CD4-positive, alpha-beta T cell (primary cell): ENCODE data around the gene COL4A2. TPM values are rescaled to one million over a fixed set of nuclear protein-coding genes. Genes with fewer than 3 reads are reported as not detected.

Experiments
- ATAC-seq: fragments of 200-7000 bp; cut with Tn5 transposase; one replicate; pipeline ENCODE4 v1.10.0; 2022; ENCODE audit warnings: mild to moderate bottlenecking; ENCODE audit not compliant: poor library complexity
- CTCF ChIA-PET: fragments of 350-600 bp; sonication (Branson Sonifier 250); formaldehyde crosslinking; loops from one replicate; lab custom pipeline; 2021; ENCODE audit warnings: antibody characterized with exemption, inconsistent platforms; lab: Charles Lee
- POLR2A ChIA-PET: fragments of 350-600 bp; sonication (Branson Sonifier 250); formaldehyde crosslinking; loops from one replicate; lab custom pipeline; 2021; ENCODE audit warnings: antibody characterized with exemption, inconsistent platforms; lab: Charles Lee
- DNase-seq, 14 experiments: peaks; one replicate each; pipeline ENCODE4 v3.0.0-alpha.2; 2013 to 2020; ENCODE audit warnings: mixed read lengths in 2 of 14
- H3K27ac ChIP-seq, 2 donors: one replicate each; pipeline versions ENCODE4 v1.5.1 to v1.7.0; 2013; ENCODE audit warnings: low read length in 2 of 2, low read depth in 1 of 2, mild to moderate bottlenecking in 1 of 2
- H3K27me3 ChIP-seq, 2 experiments: 1 replicate in 1 of 2; 2 replicates in 1 of 2; pipeline versions ENCODE4 v1.6.1 to v1.7.0; 2013; ENCODE audit warnings: low read length in 2 of 2, control low read depth in 1 of 2, mild to moderate bottlenecking in 1 of 2, moderate library complexity in 1 of 2; ENCODE audit not compliant: insufficient read depth in 2 of 2, control insufficient read depth in 1 of 2
- H3K36me3 ChIP-seq: one replicate; pipeline ENCODE4 v1.6.1; 2013; ENCODE audit warnings: low read length, control low read depth; ENCODE audit not compliant: insufficient read depth
- H3K4me1 ChIP-seq: one replicate; pipeline ENCODE4 v1.6.1; 2013; ENCODE audit warnings: low read length, control low read depth; ENCODE audit not compliant: insufficient read depth
- H3K4me3 ChIP-seq: one replicate; pipeline ENCODE4 v1.5.1; 2013; ENCODE audit warnings: mild to moderate bottlenecking, low read length, moderate library complexity
- H3K9me3 ChIP-seq, 2 experiments: 1 replicate in 1 of 2; 2 replicates in 1 of 2; pipeline versions ENCODE4 v1.6.1 to v1.7.0; 2013; ENCODE audit warnings: low read length in 2 of 2, mild to moderate bottlenecking in 2 of 2, control low read depth in 1 of 2, moderate library complexity in 1 of 2; ENCODE audit not compliant: control insufficient read depth in 1 of 2, insufficient read depth in 1 of 2
- H3K27ac Mint-ChIP-seq: one replicate; pipeline ENCODE4 v1.8.0; 2020; ENCODE audit warnings: mixed read lengths
- H3K27me3 Mint-ChIP-seq: one replicate; pipeline ENCODE4 v1.8.0; 2021; ENCODE audit warnings: mixed read lengths
- H3K36me3 Mint-ChIP-seq: one replicate; pipeline ENCODE4 v1.8.0; 2021; ENCODE audit warnings: low read depth, mixed read lengths
- H3K4me1 Mint-ChIP-seq: one replicate; pipeline ENCODE4 v1.8.0; 2021; ENCODE audit warnings: low read depth, mixed read lengths
- H3K4me3 Mint-ChIP-seq: one replicate; pipeline ENCODE4 v1.8.0; 2020; ENCODE audit warnings: mild to moderate bottlenecking, mixed read lengths
- H3K9me3 Mint-ChIP-seq: one replicate; pipeline ENCODE4 v1.8.0; 2020; ENCODE audit warnings: mixed read lengths
- intact Hi-C, 2 experiments: fragments of 100-400 bp; cut with DNase I in 1 of 2; cut with micrococcal nuclease in 1 of 2; formaldehyde crosslinking; loops; one replicate each; pipeline versions ENCODE4 v1.15.1 to v1.9.0; 2023 to 2025; cut with DNase I, micrococcal nuclease
- total RNA-seq, 174 experiments: library from RNA in 2 of 174; stranded (reverse) in 2 of 174; gene quantifications; one replicate each; pipeline ENCODE4 v1.2.3 and lab custom pipeline; 2021 to 2026
- TF ChIP-seq, protein P1 (sequence below): fragments of 200-600 bp; IDR thresholded peaks from one replicate; pipeline ENCODE4 v1.8.0; 2022; ENCODE audit warnings: antibody characterized with exemption, mild to moderate bottlenecking

Gene COL4A2
- total RNA-seq, 2 experiments from 2014 or later: not detected

DNA sequence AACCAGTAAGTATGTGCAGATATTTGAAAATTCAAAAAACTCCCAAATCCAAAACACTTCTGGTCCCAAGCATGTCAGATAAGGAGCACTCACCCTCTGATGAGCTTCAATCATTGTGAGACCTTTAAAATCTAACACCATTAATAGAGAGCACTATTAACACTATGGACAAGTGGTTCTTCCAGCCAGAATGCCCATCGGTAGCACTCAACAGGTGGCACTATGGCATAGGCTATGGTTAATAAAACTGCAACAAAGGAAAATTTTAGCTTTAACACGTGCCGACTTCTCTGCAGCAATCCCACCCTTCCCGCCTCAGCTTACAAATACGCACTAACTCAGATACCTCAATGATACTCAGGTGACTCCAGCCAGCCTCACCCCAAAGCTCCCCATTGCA is 62.3 kb downstream of the COL4A2 start:
- no peaks in the 10 kb centered on the region for H3K36me3 Mint-ChIP-seq
- DNase-seq (no peak), ATAC-seq (no peak)
- H3K9me3 Mint-ChIP-seq: no peaks in the 10 kb centered on the region
- Histone ChIP-seq H3K9me3 (no peaks in the 10 kb centered on the region), H3K36me3 (no peaks in the 10 kb centered on the region), H3K4me1 (no peaks in the 10 kb centered on the region), H3K27ac (no peak overlapping the region), H3K4me3 (no peak overlapping the region), H3K27me3 (no peaks in the 10 kb centered on the region)
- peaks cover 39% of the 10 kb centered on the region for H3K27me3 Mint-ChIP-seq
- no peak overlapping the region for H3K4me3 Mint-ChIP-seq
- ChIA-PET CTCF (no interaction called here), POLR2A (no interaction called here)
- intact Hi-C loops: no loop called here
- H3K27ac Mint-ChIP-seq: no peak overlapping the region
- TF ChIP-seq, protein P1, sequence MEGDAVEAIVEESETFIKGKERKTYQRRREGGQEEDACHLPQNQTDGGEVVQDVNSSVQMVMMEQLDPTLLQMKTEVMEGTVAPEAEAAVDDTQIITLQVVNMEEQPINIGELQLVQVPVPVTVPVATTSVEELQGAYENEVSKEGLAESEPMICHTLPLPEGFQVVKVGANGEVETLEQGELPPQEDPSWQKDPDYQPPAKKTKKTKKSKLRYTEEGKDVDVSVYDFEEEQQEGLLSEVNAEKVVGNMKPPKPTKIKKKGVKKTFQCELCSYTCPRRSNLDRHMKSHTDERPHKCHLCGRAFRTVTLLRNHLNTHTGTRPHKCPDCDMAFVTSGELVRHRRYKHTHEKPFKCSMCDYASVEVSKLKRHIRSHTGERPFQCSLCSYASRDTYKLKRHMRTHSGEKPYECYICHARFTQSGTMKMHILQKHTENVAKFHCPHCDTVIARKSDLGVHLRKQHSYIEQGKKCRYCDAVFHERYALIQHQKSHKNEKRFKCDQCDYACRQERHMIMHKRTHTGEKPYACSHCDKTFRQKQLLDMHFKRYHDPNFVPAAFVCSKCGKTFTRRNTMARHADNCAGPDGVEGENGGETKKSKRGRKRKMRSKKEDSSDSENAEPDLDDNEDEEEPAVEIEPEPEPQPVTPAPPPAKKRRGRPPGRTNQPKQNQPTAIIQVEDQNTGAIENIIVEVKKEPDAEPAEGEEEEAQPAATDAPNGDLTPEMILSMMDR: no peak
- no peaks in the 10 kb centered on the region for H3K4me1 Mint-ChIP-seq

DNA sequence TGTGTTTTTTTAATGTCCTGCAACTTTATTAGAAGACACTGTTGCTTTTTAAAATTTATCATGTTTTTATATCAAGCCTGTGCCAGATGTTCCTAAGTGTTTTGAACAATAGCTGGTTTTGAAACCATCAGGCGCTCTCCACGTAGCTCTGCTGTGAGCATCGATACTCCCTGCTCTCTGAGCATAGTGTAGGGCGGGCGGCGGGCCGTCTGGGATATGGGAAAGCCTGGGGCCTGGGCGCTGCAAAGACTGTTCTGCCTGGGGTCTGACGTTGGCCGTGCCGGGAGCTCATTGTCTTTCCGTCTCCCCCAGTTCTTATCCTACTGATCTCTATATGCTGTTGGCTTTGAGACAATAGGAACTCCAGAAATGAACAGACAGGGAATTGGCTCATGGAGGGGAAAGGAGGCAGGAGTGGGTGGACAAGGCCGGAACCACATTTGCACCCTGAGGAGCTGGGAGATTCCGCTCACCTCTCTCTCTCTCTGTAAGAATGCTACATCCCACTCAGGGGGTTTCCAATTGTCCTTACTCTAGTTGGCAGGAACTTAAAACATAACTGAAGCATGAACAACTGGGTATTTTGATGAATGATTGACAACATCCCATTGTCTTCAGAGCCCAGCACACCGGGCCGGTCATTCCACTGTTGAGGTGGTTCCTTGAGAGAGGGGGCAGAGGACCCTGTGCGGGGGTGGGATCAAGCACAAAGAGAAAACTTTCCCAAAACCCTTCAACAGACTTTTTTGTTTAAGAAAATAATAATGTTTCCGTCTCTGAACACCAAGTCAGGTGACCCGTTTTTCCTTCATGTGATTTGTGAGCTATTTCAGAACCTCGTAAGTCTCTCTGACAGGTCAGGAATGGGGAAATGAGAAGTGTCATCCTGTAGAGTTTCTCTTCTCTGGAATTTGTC is 64.7 kb downstream of the COL4A2 start:
- Mint-ChIP-seq H3K36me3 (no peaks in the 10 kb centered on the region), H3K27me3 (peaks cover 56% of the 10 kb centered on the region), H3K9me3 (no peaks in the 10 kb centered on the region), H3K27ac (no peak overlapping the region), H3K4me3 (no peak overlapping the region), H3K4me1 (no peaks in the 10 kb centered on the region)
- Histone ChIP-seq H3K9me3 (no peaks in the 10 kb centered on the region), H3K4me3 (no peak overlapping the region), H3K27ac (no peak overlapping the region), H3K36me3 (no peaks in the 10 kb centered on the region), H3K27me3 (no peaks in the 10 kb centered on the region), H3K4me1 (no peaks in the 10 kb centered on the region)
- DNase-seq (no peak), ATAC-seq (no peak)
- intact Hi-C loops: no loop called here
- TF ChIP-seq, protein P1: no peak
- POLR2A ChIA-PET: no interaction called here
- CTCF ChIA-PET: no interaction called here

DNA sequence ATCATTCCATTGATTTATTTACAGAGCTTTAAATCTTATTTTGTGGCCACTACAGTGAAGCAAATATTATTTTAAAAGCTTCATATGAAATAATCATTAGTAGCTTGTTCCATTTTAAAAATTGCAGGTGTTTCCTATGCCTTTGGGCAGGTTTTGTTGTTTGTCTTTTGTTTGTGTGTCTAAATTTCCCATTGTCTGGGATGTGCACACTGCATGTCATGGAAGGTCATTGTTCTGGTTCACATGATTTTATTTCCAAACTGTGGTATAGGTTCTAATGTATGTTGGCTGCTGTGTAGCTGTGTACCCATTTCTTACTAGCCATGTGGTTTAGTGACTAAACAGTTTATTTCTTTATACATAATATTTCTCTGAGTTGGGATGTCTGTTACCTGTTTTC is 65.6 kb downstream of the COL4A2 start:
- intact Hi-C loops: no loop called here
- no peak overlapping the region for H3K27ac ChIP-seq
- DNase-seq (no peak), ATAC-seq (no peak)
- H3K36me3 ChIP-seq: no peaks in the 10 kb centered on the region
- ChIA-PET CTCF (no interaction called here), POLR2A (no interaction called here)
- H3K4me1 ChIP-seq: no peaks in the 10 kb centered on the region
- TF ChIP-seq, protein P1: no peak
- no peak overlapping the region for H3K4me3 ChIP-seq
- H3K9me3 Mint-ChIP-seq: no peaks in the 10 kb centered on the region
- no peaks in the 10 kb centered on the region for H3K27me3 ChIP-seq
- peaks cover 56% of the 10 kb centered on the region for H3K27me3 Mint-ChIP-seq
- H3K4me1 Mint-ChIP-seq: no peaks in the 10 kb centered on the region
- no peaks in the 10 kb centered on the region for H3K36me3 Mint-ChIP-seq
- H3K9me3 ChIP-seq: no peaks in the 10 kb centered on the region
- H3K27ac Mint-ChIP-seq: no peak overlapping the region
- H3K4me3 Mint-ChIP-seq: no peak overlapping the region
